ENCODE data around the gene SLC39A9.

The SLC39A9 gene

DNA sequence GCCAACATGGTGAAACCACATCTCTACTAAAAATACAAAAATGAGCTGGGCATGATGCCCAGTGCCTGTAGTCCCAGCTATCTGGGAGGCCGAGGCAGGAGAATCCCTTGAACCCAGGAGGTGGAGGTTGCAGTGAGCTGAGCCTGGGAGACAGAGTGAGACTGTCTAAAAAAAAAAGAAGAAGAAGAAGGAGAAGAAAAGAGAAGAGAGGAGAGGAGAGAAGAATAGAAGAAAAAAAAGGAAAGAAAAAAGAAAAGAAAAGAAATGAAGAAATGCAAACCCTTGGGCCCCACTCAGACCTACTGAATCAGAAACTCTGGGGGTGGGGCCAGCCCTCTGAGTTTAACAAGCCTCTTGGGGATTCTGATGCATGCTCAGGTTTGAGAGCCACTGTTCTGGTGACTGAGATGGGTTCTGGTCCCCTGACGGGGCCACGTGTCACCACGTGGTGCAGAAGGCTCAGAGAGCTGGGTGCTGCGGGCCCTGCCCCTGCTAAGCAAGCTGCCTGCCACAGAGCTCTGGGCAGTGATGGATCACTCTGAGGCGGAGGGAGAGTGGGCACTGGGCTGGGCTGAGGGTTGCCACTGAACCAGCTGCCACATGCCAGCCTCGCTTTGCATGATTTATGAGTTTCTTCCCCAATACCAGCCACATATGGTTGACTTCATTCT is 37.9 kb upstream of the SLC39A9 start (continued):
- TF ChIP-seq, protein P1, sequence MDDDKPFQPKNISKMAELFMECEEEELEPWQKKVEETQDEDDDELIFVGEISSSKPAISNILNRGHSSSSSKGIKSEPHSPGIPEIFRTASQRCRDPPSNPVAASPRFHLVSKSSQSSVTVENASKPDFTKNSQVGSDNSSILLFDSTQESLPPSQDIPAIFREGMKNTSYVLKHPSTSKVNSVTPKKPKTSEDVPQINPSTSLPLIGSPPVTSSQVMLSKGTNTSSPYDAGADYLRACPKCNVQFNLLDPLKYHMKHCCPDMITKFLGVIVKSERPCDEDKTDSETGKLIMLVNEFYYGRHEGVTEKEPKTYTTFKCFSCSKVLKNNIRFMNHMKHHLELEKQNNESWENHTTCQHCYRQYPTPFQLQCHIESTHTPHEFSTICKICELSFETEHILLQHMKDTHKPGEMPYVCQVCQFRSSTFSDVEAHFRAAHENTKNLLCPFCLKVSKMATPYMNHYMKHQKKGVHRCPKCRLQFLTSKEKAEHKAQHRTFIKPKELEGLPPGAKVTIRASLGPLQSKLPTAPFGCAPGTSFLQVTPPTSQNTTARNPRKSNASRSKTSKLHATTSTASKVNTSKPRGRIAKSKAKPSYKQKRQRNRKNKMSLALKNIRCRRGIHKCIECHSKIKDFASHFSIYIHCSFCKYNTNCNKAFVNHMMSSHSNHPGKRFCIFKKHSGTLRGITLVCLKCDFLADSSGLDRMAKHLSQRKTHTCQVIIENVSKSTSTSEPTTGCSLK (tag by site-specific recombination; IDR thresholded peaks at IDR 0.05), result no peak
- no peak for TF ChIP-seq ZNF658 (tag by site-specific recombination; IDR thresholded peaks at IDR 0.05)
- TF ChIP-seq ZNF610 (tag by site-specific recombination; IDR thresholded peaks at IDR 0.05; ENCODE audit: borderline replicate concordance), result no peak
- TF ChIP-seq ZNF600 (tag by site-specific recombination; IDR thresholded peaks at IDR 0.05), result peak; percentile 64; the same call in 1 of the 2 replicates
- TF ChIP-seq YY2 (tag by site-specific recombination; IDR thresholded peaks at IDR 0.05), result no peak
- no peak for TF ChIP-seq ZNF777 (tag by site-specific recombination; IDR thresholded peaks at IDR 0.05; ENCODE audit: borderline replicate concordance)
- no peak for TF ChIP-seq SP3 (tag by site-specific recombination; IDR thresholded peaks at IDR 0.05)
- no peak for TF ChIP-seq ZBTB21 (tag by site-specific recombination; IDR thresholded peaks at IDR 0.05)
- TF ChIP-seq RBAK (tag by site-specific recombination; IDR thresholded peaks at IDR 0.05), result no peak
- TF ChIP-seq, protein P2, sequence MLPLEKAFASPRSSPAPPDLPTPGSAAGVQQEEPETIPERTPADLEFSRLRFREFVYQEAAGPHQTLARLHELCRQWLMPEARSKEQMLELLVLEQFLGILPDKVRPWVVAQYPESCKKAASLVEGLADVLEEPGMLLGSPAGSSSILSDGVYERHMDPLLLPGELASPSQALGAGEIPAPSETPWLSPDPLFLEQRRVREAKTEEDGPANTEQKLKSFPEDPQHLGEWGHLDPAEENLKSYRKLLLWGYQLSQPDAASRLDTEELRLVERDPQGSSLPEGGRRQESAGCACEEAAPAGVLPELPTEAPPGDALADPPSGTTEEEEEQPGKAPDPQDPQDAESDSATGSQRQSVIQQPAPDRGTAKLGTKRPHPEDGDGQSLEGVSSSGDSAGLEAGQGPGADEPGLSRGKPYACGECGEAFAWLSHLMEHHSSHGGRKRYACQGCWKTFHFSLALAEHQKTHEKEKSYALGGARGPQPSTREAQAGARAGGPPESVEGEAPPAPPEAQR (tag by site-specific recombination; IDR thresholded peaks at IDR 0.05), result no peak
- TF ChIP-seq ZNF791 (tag by site-specific recombination; IDR thresholded peaks at IDR 0.05), result no peak
- TF ChIP-seq ZNF76 (tag by site-specific recombination; IDR thresholded peaks at IDR 0.05; ENCODE audit: borderline replicate concordance, low read depth), result no peak
- TF ChIP-seq, protein P3, sequence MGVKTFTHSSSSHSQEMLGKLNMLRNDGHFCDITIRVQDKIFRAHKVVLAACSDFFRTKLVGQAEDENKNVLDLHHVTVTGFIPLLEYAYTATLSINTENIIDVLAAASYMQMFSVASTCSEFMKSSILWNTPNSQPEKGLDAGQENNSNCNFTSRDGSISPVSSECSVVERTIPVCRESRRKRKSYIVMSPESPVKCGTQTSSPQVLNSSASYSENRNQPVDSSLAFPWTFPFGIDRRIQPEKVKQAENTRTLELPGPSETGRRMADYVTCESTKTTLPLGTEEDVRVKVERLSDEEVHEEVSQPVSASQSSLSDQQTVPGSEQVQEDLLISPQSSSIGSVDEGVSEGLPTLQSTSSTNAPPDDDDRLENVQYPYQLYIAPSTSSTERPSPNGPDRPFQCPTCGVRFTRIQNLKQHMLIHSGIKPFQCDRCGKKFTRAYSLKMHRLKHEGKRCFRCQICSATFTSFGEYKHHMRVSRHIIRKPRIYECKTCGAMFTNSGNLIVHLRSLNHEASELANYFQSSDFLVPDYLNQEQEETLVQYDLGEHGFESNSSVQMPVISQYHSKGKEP (tag by site-specific recombination; IDR thresholded peaks at IDR 0.05), result 0 out of 2 replicates have a peak, but pooled peaks have one; percentile 34
- TF ChIP-seq IKZF3 (tag by site-specific recombination; IDR thresholded peaks at IDR 0.05), result no peak
- TF ChIP-seq, protein P4, sequence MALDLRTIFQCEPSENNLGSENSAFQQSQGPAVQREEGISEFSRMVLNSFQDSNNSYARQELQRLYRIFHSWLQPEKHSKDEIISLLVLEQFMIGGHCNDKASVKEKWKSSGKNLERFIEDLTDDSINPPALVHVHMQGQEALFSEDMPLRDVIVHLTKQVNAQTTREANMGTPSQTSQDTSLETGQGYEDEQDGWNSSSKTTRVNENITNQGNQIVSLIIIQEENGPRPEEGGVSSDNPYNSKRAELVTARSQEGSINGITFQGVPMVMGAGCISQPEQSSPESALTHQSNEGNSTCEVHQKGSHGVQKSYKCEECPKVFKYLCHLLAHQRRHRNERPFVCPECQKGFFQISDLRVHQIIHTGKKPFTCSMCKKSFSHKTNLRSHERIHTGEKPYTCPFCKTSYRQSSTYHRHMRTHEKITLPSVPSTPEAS (tag by site-specific recombination; IDR thresholded peaks at IDR 0.05), result no peak
- no peak for TF ChIP-seq WT1 (tag by site-specific recombination; IDR thresholded peaks at IDR 0.05)
- no peak for TF ChIP-seq ZEB2 (tag by site-specific recombination; IDR thresholded peaks at IDR 0.05)
- TF ChIP-seq ZNF549 (tag by site-specific recombination; IDR thresholded peaks at IDR 0.05), result no peak
- no peak for TF ChIP-seq ZNF266 (tag by site-specific recombination; IDR thresholded peaks at IDR 0.05; ENCODE audit: low read depth)
- TF ChIP-seq ZNF792 (tag by site-specific recombination; IDR thresholded peaks at IDR 0.05), result no peak
- TF ChIP-seq ZNF433 (tag by site-specific recombination; IDR thresholded peaks at IDR 0.05; ENCODE audit: low read depth), result no peak
- TF ChIP-seq ZNF354C (tag by site-specific recombination; IDR thresholded peaks at IDR 0.05; ENCODE audit: borderline replicate concordance, low read depth), result no peak
- no peak for TF ChIP-seq ZNF580 (tag by site-specific recombination; IDR thresholded peaks at IDR 0.05)
- TF ChIP-seq ZNF629 (tag by site-specific recombination; IDR thresholded peaks at IDR 0.05), result no peak; the same call in 1 of the 2 replicates
- no peak for TF ChIP-seq ZNF510 (tag by site-specific recombination; IDR thresholded peaks at IDR 0.05; ENCODE audit: insufficient replicate concordance)
- no peak for TF ChIP-seq PRDM1 (tag by site-specific recombination; IDR thresholded peaks at IDR 0.05)
- TF ChIP-seq SP7 (tag by site-specific recombination; IDR thresholded peaks at IDR 0.05), result 0 out of 2 replicates have a peak, but pooled peaks have one; percentile 24
- TF ChIP-seq ZNF335 (tag by site-specific recombination; conservative IDR thresholded peaks at IDR 0.05), result no peak
- TF ChIP-seq ZNF202 (tag by site-specific recombination; IDR thresholded peaks at IDR 0.05; ENCODE audit: borderline replicate concordance), result no peak
- peak; percentile 90 for TF ChIP-seq ZFP69B (tag by site-specific recombination; IDR thresholded peaks at IDR 0.05)
- no peak for TF ChIP-seq SP2 (tag by site-specific recombination; IDR thresholded peaks at IDR 0.05)
- no peak for TF ChIP-seq TCF7L2 (IDR thresholded peaks at IDR 0.05; ENCODE audit: borderline replicate concordance, low read depth, low read length)
- TF ChIP-seq SCRT2 (tag by site-specific recombination; IDR thresholded peaks at IDR 0.05), result no peak

Measured in HEK293 (cell line).